ENCODE measurements around the gene SLC7A1.

DNA sequence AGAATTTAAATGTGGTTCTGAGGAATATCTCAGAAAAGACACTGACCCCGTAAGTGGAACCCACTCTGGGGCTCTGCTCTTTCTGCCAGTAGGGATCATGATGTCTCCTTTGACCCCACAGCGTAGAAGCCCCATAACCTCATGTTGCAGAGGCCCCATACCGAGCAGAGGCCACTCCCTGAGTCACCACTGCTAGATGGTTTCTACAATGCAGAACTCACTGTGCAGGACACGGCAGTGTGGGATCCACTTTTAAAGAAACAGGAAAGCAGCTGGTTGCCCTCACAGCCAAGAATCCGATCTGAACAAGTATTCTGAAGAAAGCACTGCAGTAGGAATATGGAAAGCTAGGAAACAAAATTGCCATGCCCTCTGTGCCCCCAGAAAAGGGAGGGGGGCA lies 4.2 kb downstream of the SLC7A1 start:
- TF ChIP-seq, protein P1, sequence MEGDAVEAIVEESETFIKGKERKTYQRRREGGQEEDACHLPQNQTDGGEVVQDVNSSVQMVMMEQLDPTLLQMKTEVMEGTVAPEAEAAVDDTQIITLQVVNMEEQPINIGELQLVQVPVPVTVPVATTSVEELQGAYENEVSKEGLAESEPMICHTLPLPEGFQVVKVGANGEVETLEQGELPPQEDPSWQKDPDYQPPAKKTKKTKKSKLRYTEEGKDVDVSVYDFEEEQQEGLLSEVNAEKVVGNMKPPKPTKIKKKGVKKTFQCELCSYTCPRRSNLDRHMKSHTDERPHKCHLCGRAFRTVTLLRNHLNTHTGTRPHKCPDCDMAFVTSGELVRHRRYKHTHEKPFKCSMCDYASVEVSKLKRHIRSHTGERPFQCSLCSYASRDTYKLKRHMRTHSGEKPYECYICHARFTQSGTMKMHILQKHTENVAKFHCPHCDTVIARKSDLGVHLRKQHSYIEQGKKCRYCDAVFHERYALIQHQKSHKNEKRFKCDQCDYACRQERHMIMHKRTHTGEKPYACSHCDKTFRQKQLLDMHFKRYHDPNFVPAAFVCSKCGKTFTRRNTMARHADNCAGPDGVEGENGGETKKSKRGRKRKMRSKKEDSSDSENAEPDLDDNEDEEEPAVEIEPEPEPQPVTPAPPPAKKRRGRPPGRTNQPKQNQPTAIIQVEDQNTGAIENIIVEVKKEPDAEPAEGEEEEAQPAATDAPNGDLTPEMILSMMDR (IDR thresholded peaks at IDR 0.05), result no peak
- TF ChIP-seq POLR2A (IDR thresholded peaks at IDR 0.05) (no peak), POLR2AphosphoS5 (IDR thresholded peaks at IDR 0.05) (no peak)

All from upper lobe of left lung (tissue), 4 donors.